NT2/D1 (cell line): ENCODE data around the gene ICAM2.

ENCODE experiments used
- SUZ12 ChIP-seq: IDR thresholded peaks from 2 replicates; pipeline ENCODE4 v1.6.1; 2011; ENCODE audit not compliant: insufficient read length, insufficient read depth; ENCODE audit errors: extremely low read depth
- YY1 ChIP-seq: IDR thresholded peaks from 2 replicates; pipeline ENCODE4 v1.6.1; 2011; ENCODE audit not compliant: insufficient read length, insufficient read depth

DNA sequence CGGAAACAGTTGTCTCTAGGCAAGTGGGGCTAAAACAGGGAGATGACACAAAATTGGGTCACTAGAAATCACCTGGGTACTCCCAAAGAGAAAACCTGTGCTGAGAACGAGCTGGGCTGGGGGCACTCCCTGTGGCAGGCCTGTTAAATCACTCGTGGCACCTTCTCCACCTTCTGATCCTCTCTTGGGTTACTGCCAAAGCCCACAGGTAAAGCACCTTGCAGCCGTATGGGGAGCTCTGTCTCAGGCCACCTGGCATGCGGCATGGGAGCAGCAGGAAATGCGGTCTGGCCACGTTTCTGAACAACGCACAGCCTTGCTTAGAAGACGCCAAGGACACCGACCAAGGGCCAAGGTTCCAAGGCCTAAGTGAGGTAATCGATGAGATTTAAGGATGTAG is 21.5 kb upstream of the ICAM2 start:
- TF ChIP-seq SUZ12 (no peak), YY1 (no peak)
